HL-60/S4 treated with phorbol 12-myristate 13-acetate at 8.2 ng/mL for 4 days and 3 days (cell line): Measurements from ENCODE around the gene CDRT15.
"Not testable (repeated sequence)": the region's sequence is repeated elsewhere in the genome, so short reads cannot be mapped to it uniquely, and the experiment has no call there.

Experiments
- in situ Hi-C: fragments of 300-500 bp; cut with MboI; formaldehyde crosslinking; loops from 2 replicates; pipeline ENCODE4 v1.15.0; 2022; ENCODE audit warnings: low sequenced_read_pairs

CDRT15 gene

GRCh38 chr17:14190774-14191173, 45.9 kb downstream of the CDRT15 start:
- in situ Hi-C loops: not testable (repeated sequence)

- in situ Hi-C loops: not testable (repeated sequence)
Observed at GRCh38 chr17:14186443-14186842, 50.2 kb downstream of the CDRT15 start.
